Glomerular endothelial cell (primary cell): ENCODE results near the gene PSD. TPM values are rescaled to one million over a fixed set of nuclear protein-coding genes. Genes with fewer than 3 reads are reported as not detected.
"Not testable (repeated sequence)": the region's sequence is repeated elsewhere in the genome, so short reads cannot be mapped to it uniquely, and the experiment has no call there.

Source experiments
- DNase-seq: peaks from one replicate; pipeline ENCODE4 v3.0.0-alpha.2; 2011; ENCODE audit warnings: low read depth, low spot score; ENCODE audit errors: extremely low read depth
- total RNA-seq: library from RNA; depleted of rRNA; stranded (reverse); fragments of >200 nt; gene quantifications from 2 replicates; pipeline ENCODE4 v1.2.3, GENCODE V29; 2015

Gene PSD
- 0.15 and 0.35 TPM in 2 replicates for total RNA-seq

DNA sequence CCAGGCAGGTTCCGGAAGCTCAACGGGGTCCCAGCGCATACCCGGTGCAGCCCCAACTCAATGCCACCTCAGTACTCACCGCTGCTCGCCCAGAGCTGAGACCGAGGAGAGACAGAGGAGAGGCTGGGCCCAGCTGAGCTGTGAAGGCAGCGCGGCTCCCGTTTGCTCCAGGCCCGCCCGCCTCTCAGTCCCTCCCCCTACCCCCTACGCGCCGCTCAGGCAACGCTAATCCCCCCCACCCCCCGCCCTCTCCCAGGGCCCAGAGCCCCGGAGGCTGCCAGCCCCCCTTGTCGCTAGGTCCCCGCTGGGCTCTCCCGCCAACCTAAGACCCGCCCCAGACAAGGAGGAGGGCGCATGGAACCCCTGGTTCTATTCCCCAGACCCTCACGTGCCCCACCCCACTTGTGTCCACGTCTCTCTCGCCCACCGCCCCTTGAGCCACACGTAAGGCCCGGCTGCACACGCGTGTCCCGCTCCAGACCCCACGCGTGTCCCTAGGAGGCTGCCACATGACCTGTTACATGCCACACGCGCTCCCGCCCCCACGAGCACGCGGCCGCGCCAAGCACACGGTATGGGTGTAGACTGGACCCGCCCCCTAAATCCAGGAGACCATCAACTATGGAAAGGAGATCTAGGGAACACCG, at the start of gene PSD:
PSD (minus strand) TSS at position 164 of the 647 bp plus-strand sequence. CDS start 1,747 bp downstream, outside the sequence.
- DNase-seq: no peak

DNA sequence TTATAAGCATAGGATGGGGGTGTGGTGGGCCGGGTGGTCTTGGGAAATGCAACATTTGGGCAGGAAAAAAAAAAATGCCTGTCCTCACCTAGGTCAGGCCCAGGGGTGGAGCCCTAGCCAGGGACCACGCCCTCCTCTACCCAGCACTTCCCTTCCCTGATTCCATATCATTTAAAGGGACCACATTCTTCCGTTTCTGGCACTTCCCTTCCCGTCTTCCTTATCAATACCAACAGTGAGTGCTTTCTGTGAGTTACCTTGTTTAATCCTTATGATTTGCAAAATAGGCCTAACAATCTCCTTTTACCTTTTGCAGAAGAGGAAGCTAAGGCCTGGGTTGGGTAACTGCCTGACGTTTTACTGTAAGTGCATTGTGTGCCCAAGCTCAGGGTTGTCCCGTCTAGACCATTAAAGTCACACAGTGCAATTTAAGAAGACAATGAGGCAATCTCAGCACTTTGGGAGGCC, 49.4 kb upstream of the PSD start:
- no peak for DNase-seq

DNA sequence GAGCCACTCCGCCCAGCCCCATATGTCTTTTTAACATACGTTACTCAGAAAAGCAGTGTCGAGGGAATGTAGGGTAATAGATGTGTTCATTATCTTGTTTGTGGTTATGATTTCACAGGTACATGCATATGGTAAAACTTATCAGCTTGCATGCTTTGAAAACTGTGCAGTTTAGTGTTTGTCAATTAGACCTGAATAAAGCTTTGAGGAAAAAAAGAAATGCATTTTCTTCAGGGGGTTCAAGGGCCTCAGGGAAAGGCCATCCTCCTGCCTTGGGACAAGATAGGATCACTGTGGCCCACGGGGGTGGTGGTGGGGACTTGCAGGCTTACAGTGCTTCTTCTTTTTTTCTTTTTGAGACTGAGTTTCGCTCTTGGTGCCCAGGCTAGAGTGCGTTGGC, 48.7 kb upstream of the PSD start:
- no peak for DNase-seq

DNA sequence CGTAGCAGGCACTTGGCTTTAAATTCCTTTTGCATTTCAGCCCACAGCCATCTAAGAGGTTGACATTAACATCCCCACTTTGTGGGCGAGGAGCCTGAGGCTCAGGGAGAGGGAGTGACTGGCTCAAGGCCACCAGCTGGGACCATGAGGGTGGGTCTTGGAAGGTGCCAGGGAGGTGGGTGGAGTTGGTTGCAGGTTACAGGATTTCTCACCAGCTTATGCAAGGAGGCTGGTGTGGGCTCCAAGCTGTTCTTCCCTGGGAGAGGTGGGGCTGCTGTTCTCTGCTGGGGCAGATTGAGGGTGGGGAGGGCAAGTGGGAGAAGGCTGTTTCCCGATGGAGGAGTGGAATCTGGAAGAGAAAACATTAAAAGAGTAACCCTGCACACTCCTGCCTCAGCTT, 46.9 kb upstream of the PSD start:
- no peak for DNase-seq

DNA sequence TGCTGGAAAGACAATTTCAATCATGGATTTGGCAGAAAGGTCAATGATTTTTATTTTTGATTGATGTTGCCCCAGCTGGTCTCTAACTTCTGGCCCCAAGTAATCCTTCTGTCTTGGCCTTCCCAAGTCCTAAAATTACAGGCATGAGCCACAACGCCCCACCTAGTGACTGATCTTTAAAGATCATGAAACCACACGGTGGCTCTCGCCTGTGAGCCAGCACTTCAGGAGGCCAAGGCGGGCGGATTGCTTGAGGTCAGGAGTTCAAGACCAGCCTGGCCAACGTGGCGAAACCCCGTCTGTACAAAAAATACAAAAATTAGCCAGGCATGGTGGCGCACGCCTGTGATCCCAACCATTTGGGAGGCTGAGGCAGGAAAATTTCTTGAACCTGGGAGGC, 45.4 kb upstream of the PSD start:
- no peak for DNase-seq

DNA sequence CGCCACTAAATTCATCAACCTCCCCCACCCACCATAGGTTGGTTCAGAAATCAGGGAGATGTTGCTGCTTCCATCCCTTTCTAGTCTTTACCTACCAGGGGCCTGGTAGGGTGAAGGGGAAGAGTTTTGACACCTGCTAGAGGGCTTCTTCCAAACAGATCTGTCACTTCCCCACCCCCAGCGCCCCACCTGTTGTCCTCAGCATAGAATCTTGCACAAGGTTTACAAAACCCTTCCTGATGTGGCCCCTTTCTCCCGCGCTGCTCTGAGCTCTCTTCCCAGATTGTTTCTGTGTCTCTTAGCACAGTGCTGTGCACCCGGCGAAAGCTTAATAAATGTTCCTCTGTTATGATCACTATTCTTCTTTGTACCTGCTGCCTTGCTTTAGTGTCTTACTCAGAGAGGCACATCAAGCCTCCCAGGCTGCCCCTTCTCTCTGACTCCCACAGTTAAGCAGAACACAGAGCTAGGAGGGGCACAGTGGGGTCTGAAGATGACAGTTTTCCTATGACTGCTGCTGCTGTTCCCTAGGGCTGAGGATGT, 44.0 kb upstream of the PSD start:
- no peak for DNase-seq

DNA sequence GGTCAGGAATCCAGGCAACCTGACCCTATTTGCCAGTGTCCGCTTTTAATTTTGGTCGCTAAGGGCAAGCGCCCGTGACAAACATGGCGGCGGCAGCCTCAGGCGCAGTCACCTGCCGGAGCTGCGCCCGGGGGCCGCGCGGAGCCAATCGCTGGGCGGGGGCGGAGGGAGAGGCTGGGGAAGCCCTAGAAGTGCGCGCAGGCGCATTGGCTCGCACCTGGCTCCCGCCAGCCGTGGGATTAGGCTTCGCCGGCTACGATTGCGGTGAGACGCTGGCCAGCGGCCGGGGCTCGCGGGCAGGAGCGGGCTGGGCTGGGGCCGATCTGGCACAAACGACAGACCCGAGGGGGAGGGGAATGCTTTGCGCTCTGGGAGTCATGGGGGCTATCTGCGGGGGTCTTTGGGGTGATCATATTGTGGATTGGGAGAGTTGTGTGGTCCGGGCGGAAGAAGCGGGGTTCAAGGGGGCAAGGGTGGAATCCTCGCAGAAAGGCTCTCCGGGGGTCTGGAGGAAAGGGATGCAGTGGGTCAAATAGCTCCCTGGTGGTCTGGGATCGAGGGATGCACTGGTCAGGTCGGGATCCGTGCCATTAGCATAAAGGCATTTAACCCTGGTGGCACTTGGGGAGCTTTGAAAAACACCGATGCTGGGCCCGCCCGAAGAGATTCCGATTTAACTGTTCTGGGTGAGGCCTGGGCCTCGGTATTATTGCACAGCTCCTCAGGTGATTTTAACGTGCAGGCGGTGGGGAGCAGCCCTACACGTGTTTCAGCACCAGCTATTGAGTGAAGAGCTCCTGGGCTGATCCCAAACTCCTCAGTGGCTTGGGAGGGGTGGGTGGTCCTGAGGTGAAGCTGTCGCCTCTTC, 42.8 kb upstream of the PSD start:
- no peak for DNase-seq

DNA sequence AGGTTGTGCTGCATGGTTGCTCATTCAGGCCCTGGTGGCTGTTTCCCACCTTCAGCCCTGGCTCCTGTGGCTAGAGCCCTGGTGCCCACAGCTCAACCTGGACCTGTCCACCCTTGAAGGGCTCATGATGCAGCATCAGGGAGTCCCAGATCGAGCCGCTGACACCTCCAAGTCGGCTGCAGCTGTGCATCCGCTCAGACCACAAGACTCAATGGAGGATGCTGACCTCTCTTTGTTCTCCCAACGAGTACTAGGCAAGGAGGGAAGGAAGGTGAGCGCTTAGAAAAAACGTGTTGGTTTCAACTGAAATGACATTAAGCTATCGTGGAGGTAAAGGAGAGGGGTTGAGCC, 42.2 kb upstream of the PSD start:
- DNase-seq: no peak

DNA sequence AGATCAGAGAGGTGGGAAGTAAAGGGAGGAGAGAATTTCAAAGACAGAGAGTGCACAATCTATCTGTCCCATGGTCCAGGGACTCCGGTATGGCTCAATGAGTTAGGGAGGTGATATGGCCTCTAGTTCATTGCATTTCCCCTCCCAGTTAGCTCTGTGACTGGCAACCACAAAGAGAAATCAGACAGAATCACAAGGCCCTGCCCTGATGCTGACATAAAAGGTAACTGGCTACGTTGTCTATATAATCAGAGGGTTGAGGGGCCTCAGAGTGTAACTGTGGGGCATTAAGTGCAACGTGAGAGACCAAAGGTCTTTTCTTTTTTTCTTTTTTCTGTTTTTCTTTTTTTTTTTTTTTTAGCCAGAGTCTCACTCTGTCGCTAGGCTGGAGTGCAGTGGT, 40.1 kb upstream of the PSD start:
- DNase-seq: no peak

DNA sequence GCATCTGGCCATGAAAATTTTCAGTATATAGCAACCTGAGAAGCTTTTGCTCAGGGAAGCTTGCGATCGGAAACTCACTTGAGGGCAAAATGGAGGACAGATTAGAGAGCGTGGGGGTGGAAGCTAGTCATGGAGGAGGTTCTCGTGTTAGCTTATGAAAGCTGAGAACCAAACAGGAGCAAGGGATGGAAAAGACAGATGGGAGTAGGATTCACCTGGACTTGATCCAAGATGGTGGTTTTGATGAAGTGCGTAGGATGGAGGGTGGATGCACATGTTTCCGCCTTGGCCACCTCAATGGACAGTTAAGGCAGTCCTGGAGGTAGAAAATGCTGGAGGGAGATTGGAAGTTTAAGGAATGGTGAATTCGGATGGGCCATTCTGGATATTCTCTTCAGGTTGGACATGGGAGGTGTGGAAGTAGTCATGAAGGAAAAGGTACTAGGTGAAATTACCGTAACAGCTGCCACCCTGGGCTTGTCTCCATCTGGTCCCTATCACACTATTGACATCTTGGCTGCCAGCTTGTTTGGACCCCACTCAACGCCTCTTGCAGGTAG, 39.1 kb upstream of the PSD start:
- no peak for DNase-seq

DNA sequence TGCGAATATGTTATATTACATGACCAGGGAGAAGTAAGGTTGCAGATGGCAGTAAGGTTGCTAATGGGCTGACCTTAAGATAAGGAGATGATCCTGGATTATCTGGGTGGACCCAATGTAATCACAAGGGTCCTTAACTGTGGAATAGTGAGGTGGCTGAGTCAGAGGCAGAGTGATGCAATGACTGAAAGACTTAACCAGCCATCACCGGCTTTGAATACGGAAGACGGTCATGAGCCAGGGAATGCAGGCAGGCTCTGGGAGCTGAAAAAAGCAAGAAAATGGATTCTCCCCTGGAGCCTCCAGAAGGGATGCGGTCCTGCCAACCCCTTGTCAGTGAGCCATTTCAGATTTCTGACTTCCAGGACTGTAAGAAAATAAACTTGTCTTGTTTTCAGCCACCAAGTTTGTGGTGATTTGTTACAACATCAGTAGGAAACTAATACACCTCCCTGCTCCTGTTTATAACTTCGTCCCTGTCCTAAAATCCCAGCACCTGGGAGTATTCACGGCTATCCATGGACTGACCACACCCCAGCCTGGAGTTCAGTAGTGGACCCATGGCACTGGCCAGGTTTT, 37.4 kb upstream of the PSD start:
- no peak for DNase-seq

DNA sequence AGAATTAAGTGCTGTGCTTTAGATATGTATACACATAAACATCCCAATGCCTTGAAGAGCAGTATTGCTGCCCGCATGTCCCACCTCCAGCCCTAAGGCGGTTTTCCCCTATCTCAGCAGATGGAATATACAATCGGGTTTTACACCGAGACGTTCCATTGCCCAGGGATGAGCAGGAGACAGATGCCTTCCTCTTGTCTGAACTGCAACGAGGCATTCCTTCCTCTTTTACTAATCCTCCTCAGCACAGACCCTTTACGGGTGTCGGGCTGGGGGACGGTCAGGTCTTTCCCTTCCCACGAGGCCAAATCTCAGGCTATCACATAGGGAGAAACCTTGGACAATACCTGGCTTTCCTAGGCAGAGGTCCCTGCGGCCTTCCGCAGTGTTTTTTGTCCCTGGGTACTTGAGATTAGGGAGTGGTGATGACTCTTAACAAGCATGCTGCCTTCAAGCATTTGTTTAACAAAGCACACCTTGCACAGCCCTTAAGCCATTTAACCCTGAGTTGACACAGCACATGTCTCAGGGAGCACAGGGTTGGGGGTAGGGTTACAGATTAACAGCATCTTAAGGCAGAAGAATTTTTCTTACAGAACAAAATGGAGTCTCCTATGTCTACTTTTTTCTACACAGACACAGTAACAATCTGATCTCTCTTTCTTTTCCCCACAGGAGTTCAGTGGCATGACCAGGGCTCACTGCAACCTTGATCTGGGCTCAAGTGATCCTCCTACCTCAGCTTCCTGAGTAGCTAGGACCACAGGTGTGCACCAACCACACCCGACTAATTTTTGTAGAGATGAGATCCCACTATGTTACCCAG, 36.3 kb upstream of the PSD start:
- DNase-seq: not testable (repeated sequence)

DNA sequence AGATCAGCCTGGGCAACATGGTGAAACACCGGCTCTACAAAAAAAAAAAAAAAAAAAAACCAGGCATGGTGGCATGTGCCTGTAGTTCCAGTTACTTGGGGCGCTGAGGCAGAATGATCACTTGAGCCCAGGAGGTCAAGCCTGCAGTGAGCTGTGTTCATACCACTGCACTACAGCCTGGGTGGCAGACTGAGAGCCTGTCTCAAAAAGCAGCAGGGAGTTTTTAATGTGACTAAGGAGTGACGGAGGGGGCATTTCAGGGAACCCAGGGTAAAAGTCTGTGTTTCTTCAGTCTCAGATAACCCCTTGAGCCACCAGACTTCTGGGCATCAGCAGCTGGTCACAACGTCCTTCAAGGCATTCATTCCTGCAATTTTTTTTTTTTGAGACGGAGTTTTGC, 34.9 kb upstream of the PSD start:
- no peak for DNase-seq

DNA sequence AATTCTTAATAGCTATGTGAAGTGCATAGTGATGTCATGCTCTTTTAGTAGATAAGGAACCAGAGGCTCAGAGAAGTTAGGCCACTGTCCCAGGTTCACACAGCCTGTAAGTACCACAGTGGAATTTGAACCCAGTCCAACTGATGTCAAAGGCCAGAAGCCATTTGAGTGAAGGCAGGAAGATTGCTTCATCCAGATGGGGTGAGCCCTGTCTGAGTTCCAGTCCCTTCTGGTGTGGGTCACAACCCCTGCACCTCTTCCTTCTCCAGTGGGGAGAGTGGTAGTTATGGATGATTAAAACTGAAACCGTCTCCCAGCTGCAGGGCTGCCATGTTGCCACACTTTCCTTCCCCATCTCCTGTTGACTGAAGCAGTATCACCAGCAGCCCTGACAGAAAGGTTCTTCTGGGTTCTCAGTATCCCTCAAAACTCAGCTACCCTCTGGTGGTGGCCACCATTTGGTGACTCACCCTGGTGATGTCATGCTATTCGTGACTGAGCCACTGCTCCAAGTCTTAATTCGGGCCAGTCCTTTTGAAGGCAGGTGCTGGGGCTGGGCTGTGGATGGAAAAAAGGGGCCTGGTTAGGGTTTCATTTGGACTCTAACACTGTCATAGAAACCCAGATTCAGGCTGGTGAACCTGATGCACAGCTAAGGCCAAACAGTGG, 34.2 kb upstream of the PSD start:
- no peak for DNase-seq

DNA sequence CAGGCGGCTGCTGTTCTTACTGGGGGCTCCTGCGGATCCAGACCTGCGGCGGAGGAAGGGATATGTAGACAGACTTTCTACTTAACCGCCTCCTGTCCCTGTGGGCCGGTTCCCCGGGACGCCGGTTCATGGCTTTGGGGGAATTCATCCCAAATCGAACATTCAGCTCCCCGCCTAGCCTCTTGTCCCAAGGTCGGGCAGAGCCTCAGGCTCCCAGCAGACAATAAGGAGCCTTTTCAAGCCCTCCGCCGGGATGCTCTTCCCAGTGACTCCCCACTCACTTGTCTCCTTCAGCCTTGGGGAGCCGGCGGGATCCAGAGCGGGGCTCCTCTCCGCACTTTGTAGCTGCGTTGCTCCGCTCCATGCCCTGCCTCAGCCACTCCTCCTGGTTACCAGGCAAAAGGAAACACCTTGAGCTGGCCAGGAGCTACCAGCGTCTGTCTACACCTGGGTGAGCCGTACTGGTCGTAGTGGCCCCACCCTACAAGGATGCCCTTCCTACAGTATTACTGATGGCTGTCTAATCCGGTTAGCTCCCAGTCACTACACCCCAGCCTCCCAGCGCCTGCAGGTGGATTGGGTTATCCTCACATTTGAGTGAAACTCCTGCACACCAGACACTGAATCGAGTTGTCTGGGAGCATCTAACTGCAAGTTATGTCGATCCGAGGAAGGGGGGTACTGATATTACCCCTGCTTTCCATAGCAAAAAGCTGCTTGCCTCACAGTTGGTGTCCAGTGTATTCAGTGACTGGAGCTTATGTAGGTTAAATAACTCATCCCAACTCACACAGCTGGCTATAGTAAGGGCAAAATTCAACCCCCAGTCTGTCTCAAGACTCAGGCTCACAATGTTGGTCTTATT, 32.8 kb upstream of the PSD start, which contains the start of gene C10orf95:
C10orf95 (minus strand) TSS at position 439 of the 865 bp plus-strand sequence. CDS start 450 bp downstream, outside the sequence.
- no peak for DNase-seq

DNA sequence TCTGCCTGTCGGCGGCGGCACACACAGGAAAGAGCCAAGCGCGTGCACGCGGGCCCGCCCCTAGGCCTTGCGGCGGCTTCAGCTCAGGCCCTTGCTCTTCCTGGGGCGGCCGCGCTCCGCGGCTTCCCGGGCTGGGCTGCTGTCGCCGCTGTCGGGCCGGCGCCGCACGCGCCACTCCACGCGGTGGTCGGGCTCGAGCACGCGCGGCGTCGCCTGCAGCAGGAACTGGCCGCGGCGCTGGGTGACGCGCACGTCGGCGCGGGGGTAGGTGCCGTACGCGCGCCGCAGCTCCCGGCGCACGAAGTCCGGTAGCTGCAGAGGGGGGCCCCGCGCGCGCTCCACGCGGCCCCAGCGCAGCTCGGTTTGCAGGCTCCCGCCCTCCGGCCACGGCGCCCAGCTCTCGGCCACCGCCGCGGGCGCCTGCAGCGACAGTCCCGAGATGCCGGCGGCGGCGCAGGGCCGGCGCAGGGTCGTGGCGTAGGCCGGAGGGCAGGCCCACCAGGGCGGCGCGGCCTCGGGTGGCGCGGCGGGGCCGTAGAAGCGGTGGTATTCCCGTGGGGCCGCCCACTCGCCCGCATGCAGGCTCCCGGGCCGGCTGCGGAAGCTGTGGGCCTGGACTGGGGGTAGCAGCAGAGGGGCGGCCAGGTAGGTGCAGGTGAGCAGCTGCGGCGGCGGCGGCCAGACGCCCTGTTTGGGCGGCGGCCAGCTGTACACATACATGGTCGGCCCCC, 32.0 kb upstream of the PSD start:
- DNase-seq: no peak

DNA sequence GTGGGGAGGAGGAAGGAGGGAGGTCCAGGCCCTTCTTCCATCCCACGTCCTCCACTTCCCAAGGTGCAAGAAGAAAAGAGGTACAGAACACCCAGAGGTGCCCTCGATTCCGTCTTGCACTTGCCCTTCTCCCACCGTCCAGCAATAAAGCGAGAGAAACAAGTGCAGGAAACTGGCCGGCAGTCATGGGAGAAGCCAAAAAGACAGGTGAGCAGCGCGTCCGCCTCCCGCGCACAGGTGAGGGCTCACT, 31.5 kb upstream of the PSD start:
- DNase-seq: no peak

DNA sequence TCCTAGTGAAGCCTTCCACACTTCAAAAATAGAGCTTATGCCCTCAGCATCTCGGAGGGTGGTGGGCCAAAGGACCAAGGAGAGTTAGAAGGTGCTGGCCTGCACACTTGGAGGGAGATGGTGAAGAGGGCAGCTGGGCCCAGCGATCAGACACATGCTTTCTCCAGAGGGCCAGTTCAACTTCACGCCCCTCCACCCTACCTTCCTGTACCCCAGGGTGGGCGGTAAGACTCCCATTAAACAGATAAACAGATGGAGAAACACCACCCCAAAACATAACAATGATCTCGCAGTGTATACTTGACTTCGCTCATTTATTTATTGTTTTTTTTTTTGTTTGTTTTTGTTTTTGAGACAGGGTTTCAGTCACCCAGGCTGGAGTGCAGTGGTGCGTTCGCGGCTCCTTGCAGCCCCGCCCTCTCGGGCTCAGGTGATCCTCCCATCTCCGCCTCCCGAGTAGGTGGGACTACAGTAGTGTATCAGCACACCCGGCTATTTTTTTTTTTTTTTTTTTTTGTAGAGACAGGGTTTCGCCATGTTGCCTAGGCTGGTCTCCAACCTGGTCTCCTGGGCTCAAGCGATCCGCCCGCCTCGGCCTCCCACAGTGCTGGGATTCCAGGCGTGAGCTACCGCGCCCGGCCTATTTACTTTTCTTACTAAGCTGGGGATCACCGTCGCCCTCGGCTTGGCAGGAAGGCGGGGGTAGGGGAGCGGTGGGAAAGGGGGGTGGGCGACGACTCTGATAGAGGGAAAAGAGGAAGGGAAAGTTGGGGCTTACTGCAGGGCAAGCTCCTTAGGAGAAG, 30.9 kb upstream of the PSD start:
- no peak for DNase-seq
